ENCODE measurements around the gene ZBTB20. TPM values are rescaled to one million over a fixed set of nuclear protein-coding genes. Genes with fewer than 3 reads are reported as not detected.

ZBTB20 gene
- total RNA-seq, 1 experiment from 2014 or later, result 26.5 TPM

DNA sequence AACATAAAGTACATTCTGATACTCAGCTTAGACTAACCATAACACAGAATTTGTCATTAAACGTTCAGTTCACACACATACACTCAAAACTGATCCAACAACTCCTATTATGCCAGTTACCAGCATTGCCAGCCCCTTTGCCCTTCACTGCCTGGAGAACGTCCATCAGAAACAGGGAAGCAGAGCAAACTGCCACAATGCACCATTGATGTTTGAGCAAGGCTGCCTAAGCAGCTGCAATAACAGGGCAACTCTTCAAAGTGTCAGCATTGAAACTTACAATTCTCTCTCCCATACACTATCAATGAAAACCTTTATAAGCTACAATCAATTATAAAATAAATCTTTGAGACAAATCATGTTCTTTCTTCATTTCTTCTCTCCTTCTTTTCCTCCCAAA, 85.1 kb downstream of the ZBTB20 start:
- H3K4me1 ChIP-seq (replicated peaks; ENCODE audit: insufficient read depth), result peaks cover 7% of the 10 kb centered on the region
- intact Hi-C loops (cut with micrococcal nuclease; ENCODE audit: unreplicated experiment), result no loop called here

DNA sequence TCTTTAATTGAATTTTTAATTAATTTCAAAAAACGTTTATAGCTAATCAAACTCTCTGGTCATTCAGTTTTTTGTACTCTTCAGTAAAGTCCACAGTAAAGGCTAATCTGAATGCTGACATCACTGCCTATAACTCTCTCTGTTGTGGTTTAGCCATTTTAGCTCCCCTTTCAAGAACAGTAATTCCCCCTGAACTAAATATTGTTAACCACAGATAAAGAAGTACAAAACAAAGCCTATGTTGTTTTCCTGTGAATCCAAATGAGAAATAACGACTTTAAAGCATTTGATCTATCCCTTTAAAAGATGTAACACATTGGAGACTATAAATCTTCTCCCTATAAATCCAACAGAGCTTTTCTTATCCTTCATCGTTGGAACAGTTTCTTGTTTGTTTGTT, 94.2 kb downstream of the ZBTB20 start:
- Histone ChIP-seq H3K36me3 (ENCODE audit: low read depth) (no peaks in the 10 kb centered on the region), H3K27ac (no peak overlapping the region), H3K9me2 (ENCODE audit: insufficient read depth) (no peaks in the 10 kb centered on the region; the same call in 1 of the 2 replicates), H3K79me2 (ENCODE audit: low read depth) (no peaks in the 10 kb centered on the region), H3F3A (ENCODE audit: insufficient read depth, low read depth) (no peaks in the 10 kb centered on the region), H4K20me1 (ENCODE audit: insufficient read depth) (no peaks in the 10 kb centered on the region), H3K4me3 (no peak overlapping the region), H2AFZ (no peak overlapping the region), H3K9me3 (ENCODE audit: insufficient read depth, low read depth) (no peaks in the 10 kb centered on the region), H3K4me1 (replicated peaks; ENCODE audit: insufficient read depth) (no peaks in the 10 kb centered on the region), H3K27me3 (ENCODE audit: insufficient read depth, low read depth) (no peaks in the 10 kb centered on the region), H3K4me2 (no peak overlapping the region)
- no TSS peak for BruUV-seq (replicated peaks)
- TF ChIP-seq, protein P1, sequence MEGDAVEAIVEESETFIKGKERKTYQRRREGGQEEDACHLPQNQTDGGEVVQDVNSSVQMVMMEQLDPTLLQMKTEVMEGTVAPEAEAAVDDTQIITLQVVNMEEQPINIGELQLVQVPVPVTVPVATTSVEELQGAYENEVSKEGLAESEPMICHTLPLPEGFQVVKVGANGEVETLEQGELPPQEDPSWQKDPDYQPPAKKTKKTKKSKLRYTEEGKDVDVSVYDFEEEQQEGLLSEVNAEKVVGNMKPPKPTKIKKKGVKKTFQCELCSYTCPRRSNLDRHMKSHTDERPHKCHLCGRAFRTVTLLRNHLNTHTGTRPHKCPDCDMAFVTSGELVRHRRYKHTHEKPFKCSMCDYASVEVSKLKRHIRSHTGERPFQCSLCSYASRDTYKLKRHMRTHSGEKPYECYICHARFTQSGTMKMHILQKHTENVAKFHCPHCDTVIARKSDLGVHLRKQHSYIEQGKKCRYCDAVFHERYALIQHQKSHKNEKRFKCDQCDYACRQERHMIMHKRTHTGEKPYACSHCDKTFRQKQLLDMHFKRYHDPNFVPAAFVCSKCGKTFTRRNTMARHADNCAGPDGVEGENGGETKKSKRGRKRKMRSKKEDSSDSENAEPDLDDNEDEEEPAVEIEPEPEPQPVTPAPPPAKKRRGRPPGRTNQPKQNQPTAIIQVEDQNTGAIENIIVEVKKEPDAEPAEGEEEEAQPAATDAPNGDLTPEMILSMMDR (conservative IDR thresholded peaks at IDR 0.05), result no peak
- TF ChIP-seq EZH2 (IDR thresholded peaks at IDR 0.05; ENCODE audit: low read depth), result no peak
- ChIA-PET POLR2A (ENCODE audit: unreplicated experiment) (no interaction called here), CTCF (interaction anchor here (0.6 kb wide), 1 partner anchor 772 kb away, joined by 3 read pairs; no protein-coding TSS in a partner anchor)
- DNase-seq, result no peak
- intact Hi-C loops (cut with micrococcal nuclease; ENCODE audit: unreplicated experiment), result no loop called here

More for the DNA sequence above, 85.1 kb downstream of the ZBTB20 start:
- POLR2A ChIA-PET (ENCODE audit: unreplicated experiment), result no interaction called here
- no peaks in the 10 kb centered on the region for H3K27me3 ChIP-seq (ENCODE audit: insufficient read depth, low read depth)
- no peak overlapping the region for H3K4me3 ChIP-seq
- H2AFZ ChIP-seq, result no peak overlapping the region
- H3K9me3 ChIP-seq (ENCODE audit: insufficient read depth, low read depth), result no peaks in the 10 kb centered on the region
- H3K27ac ChIP-seq, result no peak overlapping the region
- no peaks in the 10 kb centered on the region for H3F3A ChIP-seq (ENCODE audit: insufficient read depth, low read depth)
- no peak overlapping the region for H3K4me2 ChIP-seq
- BruUV-seq (replicated peaks), result no TSS peak
- no peaks in the 10 kb centered on the region for H3K36me3 ChIP-seq (ENCODE audit: low read depth)
- H4K20me1 ChIP-seq (ENCODE audit: insufficient read depth), result no peaks in the 10 kb centered on the region
- no peak for TF ChIP-seq EZH2 (IDR thresholded peaks at IDR 0.05; ENCODE audit: low read depth)
- TF ChIP-seq, protein P1 (conservative IDR thresholded peaks at IDR 0.05), result no peak
- DNase-seq, result no peak
- H3K9me2 ChIP-seq (ENCODE audit: insufficient read depth), result no peaks in the 10 kb centered on the region
- CTCF ChIA-PET, result interaction anchor here (1.1 kb wide), 1 partner anchor 30 kb away, joined by 3 read pairs; no protein-coding TSS in a partner anchor
- H3K79me2 ChIP-seq (ENCODE audit: low read depth), result no peaks in the 10 kb centered on the region

DNA sequence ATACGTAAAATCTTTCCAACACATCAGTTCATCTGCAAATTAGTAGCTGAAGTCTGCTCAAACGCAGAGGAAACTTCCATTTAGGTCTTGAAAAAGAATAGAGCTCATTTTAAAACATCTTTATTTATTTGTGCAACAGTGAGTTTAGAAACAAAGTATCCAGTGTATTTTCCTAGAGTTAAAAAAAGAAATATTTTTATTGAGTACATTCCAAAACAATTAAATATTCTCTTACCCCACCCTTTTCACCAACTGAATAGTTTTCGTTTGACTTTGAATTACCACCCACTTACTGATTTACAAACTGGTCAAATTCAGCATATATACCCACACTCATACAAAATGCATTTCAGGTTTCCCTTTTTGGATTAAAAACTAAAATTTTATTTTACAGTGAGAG, 104.7 kb downstream of the ZBTB20 start:
- 0 out of 2 replicates have a peak, but pooled peaks cover 4% of the 10 kb centered on the region for H3F3A ChIP-seq (ENCODE audit: insufficient read depth, low read depth)
- POLR2A ChIA-PET (ENCODE audit: unreplicated experiment), result no interaction called here
- no peaks in the 10 kb centered on the region for H3K27me3 ChIP-seq (ENCODE audit: insufficient read depth, low read depth)
- H3K4me2 ChIP-seq, result no peak overlapping the region
- H3K79me2 ChIP-seq (ENCODE audit: low read depth), result no peaks in the 10 kb centered on the region
- no peak overlapping the region for H3K27ac ChIP-seq
- no peaks in the 10 kb centered on the region; the same call in 1 of the 2 replicates for H4K20me1 ChIP-seq (ENCODE audit: insufficient read depth)
- no peak overlapping the region for H2AFZ ChIP-seq
- H3K9me3 ChIP-seq (ENCODE audit: insufficient read depth, low read depth), result no peaks in the 10 kb centered on the region
- H3K9me2 ChIP-seq (ENCODE audit: insufficient read depth), result no peaks in the 10 kb centered on the region
- no peaks in the 10 kb centered on the region for H3K4me1 ChIP-seq (replicated peaks; ENCODE audit: insufficient read depth)
- H3K36me3 ChIP-seq (ENCODE audit: low read depth), result no peaks in the 10 kb centered on the region
- BruUV-seq (replicated peaks), result no TSS peak
- CTCF ChIA-PET, result no interaction called here
- DNase-seq, result no peak
- no peak overlapping the region for H3K4me3 ChIP-seq
- TF ChIP-seq, protein P1 (conservative IDR thresholded peaks at IDR 0.05), result no peak
- TF ChIP-seq EZH2 (IDR thresholded peaks at IDR 0.05; ENCODE audit: low read depth), result no peak
- intact Hi-C loops (cut with micrococcal nuclease; ENCODE audit: unreplicated experiment), result loop anchor here (5.0 kb wide), 1 partner anchor 775 kb away; no protein-coding TSS in a partner anchor

All from PC-9 (cell line).